WI38 (cell line): Measurements from ENCODE around the gene EGFL7.

Source experiments
- H3K4me3 ChIP-seq: 2 replicates; pipeline ENCODE4 v1.5.1; 2011; ENCODE audit warnings: low read depth, mild to moderate bottlenecking, control low read depth, low read length
- CTCF ChIP-seq: IDR thresholded peaks from 2 replicates; pipeline ENCODE4 v1.5.1; 2012; ENCODE audit warnings: low read depth, mild to moderate bottlenecking, control low read depth, low read length

EGFL7 gene

GRCh38 chr9:136671646-136672430 is 9.1 kb downstream of the EGFL7 start:
- H3K4me3 ChIP-seq: no peak overlapping the region
- TF ChIP-seq CTCF: peak; percentile 91

DNA sequence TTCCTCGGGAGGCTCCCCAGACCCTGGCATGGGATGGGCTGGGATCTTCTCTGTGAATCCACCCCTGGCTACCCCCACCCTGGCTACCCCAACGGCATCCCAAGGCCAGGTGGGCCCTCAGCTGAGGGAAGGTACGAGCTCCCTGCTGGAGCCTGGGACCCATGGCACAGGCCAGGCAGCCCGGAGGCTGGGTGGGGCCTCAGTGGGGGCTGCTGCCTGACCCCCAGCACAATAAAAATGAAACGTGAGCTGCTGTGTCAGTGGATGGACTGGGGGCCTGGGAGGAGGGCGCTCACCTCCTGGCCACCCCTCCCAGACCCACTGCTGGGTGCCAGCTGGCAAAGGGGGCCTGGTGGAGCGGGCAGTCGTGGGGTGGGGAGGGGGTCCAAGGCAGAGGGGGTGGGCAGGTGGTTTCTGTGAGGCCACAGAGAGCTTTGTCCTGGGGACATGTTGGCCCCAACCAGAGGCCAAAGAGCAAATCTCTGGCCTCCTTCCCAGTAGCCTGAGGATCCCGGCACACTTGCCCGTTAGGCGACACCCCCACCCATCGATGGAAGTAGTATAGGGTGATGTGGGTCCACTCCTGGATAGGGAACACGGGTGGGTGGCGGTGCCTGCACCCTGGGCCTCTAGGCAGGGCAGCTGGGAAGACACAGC is 9.8 kb downstream of the EGFL7 start:
- TF ChIP-seq CTCF: no peak
- H3K4me3 ChIP-seq: no peak overlapping the region

GRCh38 chr9:136673088-136673974 is 10.6 kb downstream of the EGFL7 start:
- H3K4me3 ChIP-seq: no peak overlapping the region
- no peak for TF ChIP-seq CTCF

DNA sequence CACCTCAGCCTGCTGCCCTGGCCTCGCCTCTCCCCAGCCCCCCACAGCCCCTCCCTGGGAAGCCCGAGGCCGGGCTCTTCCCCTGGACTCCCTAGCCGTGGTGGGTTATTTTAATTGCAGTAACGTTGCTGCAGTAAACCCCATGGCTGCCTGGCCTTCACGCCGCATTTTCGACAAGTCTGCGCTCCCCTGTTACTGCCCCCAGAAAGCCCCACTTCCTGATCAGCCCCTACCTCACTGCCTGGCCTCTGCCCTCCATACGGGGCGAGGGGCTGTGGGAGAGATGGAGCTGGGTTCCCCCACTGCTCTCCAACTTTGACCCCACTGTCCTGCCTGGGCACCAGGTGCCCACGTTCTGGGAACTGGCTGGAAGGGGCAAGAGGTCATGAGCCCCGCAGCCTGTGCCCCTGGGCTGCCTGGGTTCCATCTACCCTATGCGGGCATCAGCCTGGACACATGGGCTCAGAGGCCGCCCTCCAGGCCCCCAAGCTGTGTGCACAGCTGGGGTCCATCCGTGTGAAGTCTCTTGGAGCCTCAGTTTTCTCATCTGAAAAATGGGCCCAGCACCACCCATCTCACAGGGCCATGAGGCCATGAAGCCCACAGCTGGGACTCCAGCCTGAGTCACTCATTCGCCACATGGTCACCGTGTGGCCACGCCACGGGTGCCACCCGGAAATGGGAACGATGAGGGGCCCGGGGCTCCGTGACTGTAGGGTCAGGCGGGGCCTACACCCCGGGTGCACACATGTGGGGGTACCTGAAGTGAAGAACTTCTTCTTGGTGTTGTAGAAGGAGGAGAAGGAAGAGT is 11.5 kb downstream of the EGFL7 start:
- TF ChIP-seq CTCF: no peak
- no peak overlapping the region for H3K4me3 ChIP-seq

DNA sequence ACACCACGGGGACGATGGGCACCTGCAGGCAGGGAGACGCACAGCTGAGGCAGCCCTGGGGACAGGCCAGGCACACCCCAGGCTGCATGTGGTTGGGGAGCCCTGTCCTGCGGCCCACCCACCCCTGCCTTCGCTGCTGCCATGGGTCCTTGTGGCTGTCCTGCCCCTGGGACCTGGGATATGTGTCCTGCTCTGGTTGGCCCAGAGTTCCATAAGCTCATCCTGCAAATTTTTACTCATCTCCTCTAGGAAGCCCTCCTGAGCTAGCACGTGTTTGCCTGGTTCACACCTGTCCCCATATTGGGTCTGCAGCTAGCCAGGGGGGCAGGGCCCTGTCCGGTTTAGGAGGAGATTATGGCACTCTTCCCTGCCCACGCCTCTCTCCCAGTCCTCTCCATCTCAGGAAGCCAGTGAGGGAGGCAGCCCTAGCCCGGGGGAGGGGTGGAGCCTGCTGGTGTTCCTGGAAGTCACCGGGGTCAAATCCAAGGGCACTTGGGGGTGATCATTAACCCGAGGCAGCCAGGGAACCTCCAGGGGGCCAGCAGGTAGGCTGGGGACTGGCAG is 12.2 kb downstream of the EGFL7 start:
- no peak overlapping the region for H3K4me3 ChIP-seq
- TF ChIP-seq CTCF: no peak

GRCh38 chr9:136675477-136676296 is 13.0 kb downstream of the EGFL7 start:
- TF ChIP-seq CTCF: no peak
- H3K4me3 ChIP-seq: no peak overlapping the region
